CD14-positive monocyte (primary cell): ENCODE data around the gene HILPDA. TPM values are rescaled to one million over a fixed set of nuclear protein-coding genes. Genes with fewer than 3 reads are reported as not detected.

Experiments used
- DNase-seq, 3 donors: peaks; one replicate each; pipeline ENCODE4 v3.0.0-alpha.2; 2011 to 2022
- H2AFZ ChIP-seq: 2 replicates; pipeline ENCODE4 v1.6.0; 2012; ENCODE audit warnings: mild to moderate bottlenecking, low read depth, low read length, inconsistent platforms; ENCODE audit not compliant: insufficient read depth, poor library complexity, severe bottlenecking
- H3K27ac ChIP-seq, 2 donors: 1 replicate in 1 of 2; 2 replicates in 1 of 2; pipeline ENCODE4 v1.5.1; 2012 to 2013; ENCODE audit warnings: low read length in 2 of 2, control low read depth in 1 of 2, inconsistent platforms in 1 of 2, low read depth in 1 of 2, mild to moderate bottlenecking in 1 of 2
- H3K27me3 ChIP-seq, 2 donors: one replicate each; pipeline versions ENCODE4 v1.6.0 to v1.6.1; 2011 to 2013; ENCODE audit warnings: low read length in 2 of 2; ENCODE audit not compliant: control insufficient read depth in 2 of 2, insufficient read depth in 2 of 2
- H3K36me3 ChIP-seq, 2 donors: replicated peaks in 1 of 2; 1 replicate in 1 of 2; 2 replicates in 1 of 2; pipeline versions ENCODE4 v1.5.1 to v1.6.1; 2012 to 2013; ENCODE audit warnings: low read length in 2 of 2, control low read depth in 1 of 2, inconsistent platforms in 1 of 2, mild to moderate bottlenecking in 1 of 2; ENCODE audit not compliant: insufficient read depth in 2 of 2, control insufficient read depth in 1 of 2
- H3K4me1 ChIP-seq, 2 donors: 1 replicate in 1 of 2; 2 replicates in 1 of 2; pipeline versions ENCODE4 v1.5.1 to v1.6.1; 2012 to 2013; ENCODE audit warnings: low read length in 2 of 2, control low read depth in 1 of 2, inconsistent platforms in 1 of 2, mild to moderate bottlenecking in 1 of 2, moderate library complexity in 1 of 2; ENCODE audit not compliant: insufficient read depth in 2 of 2, control insufficient read depth in 1 of 2
- H3K4me2 ChIP-seq: replicated peaks from 2 replicates; pipeline ENCODE3; 2012; ENCODE audit warnings: low read length, moderate library complexity, mild to moderate bottlenecking; ENCODE audit not compliant: poor library complexity, severe bottlenecking; ENCODE audit errors: extremely low read depth
- H3K4me3 ChIP-seq, 3 experiments: fragments of 200-600 bp in 1 of 3; sonication (generic) in 1 of 3; replicated peaks in 1 of 3; 1 replicate in 2 of 3; 2 replicates in 1 of 3; pipeline ENCODE4 v1.5.1; 2011 to 2013; ENCODE audit warnings: low read length in 3 of 3, mild to moderate bottlenecking in 3 of 3, control low read depth in 2 of 3, low read depth in 2 of 3, inconsistent platforms in 1 of 3, moderate library complexity in 1 of 3
- H3K79me2 ChIP-seq: 2 replicates; pipeline ENCODE4 v1.6.0; 2012; ENCODE audit warnings: mild to moderate bottlenecking, control low read depth, inconsistent platforms, low read length, moderate library complexity; ENCODE audit not compliant: insufficient read depth
- H3K9ac ChIP-seq: 2 replicates; pipeline ENCODE4 v1.6.0; 2017; ENCODE audit warnings: low read length, mild to moderate bottlenecking; ENCODE audit not compliant: insufficient read depth, poor library complexity, severe bottlenecking
- H3K9me3 ChIP-seq, 2 donors: replicated peaks in 1 of 2; 1 replicate in 1 of 2; 2 replicates in 1 of 2; pipeline versions ENCODE4 v1.5.1 to v1.6.1; 2012 to 2013; ENCODE audit warnings: low read length in 2 of 2, control low read depth in 1 of 2; ENCODE audit not compliant: control insufficient read depth in 1 of 2, insufficient read depth in 1 of 2
- H4K20me1 ChIP-seq: 2 replicates; pipeline ENCODE4 v1.6.0; 2012; ENCODE audit warnings: mild to moderate bottlenecking, low read length, control low read depth, moderate library complexity; ENCODE audit not compliant: insufficient read depth
- H3K27ac Mint-ChIP-seq, 7 donors: one replicate each; pipeline ENCODE4 v1.8.0; 2020; ENCODE audit warnings: mild to moderate bottlenecking in 7 of 7, mixed read lengths in 7 of 7, moderate library complexity in 6 of 7, inconsistent platforms in 2 of 7
- H3K27me3 Mint-ChIP-seq, 3 donors: one replicate each; pipeline ENCODE4 v1.8.0; 2021 to 2022; ENCODE audit warnings: low read depth in 3 of 3, mild to moderate bottlenecking in 3 of 3, mixed read lengths in 3 of 3, moderate library complexity in 3 of 3, inconsistent platforms in 1 of 3
- H3K36me3 Mint-ChIP-seq, 2 donors: one replicate each; pipeline ENCODE4 v1.8.0; 2020; ENCODE audit warnings: mixed read lengths in 2 of 2, inconsistent platforms in 1 of 2, mild to moderate bottlenecking in 1 of 2
- H3K4me1 Mint-ChIP-seq: one replicate; pipeline ENCODE4 v1.8.0; 2020; ENCODE audit warnings: mild to moderate bottlenecking, mixed read lengths
- H3K4me3 Mint-ChIP-seq, 2 donors: one replicate each; pipeline ENCODE4 v1.8.0; 2020; ENCODE audit warnings: mild to moderate bottlenecking in 2 of 2, mixed read lengths in 2 of 2, moderate library complexity in 1 of 2
- H3K9me3 Mint-ChIP-seq, 7 donors: one replicate each; pipeline ENCODE4 v1.8.0; 2020 to 2022; ENCODE audit warnings: mixed read lengths in 7 of 7, mild to moderate bottlenecking in 6 of 7, moderate library complexity in 6 of 7, inconsistent platforms in 2 of 7
- WGBS: methylation state at CpG from one replicate; pipeline ENCODE4 v1.1.5; 2013; ENCODE audit warnings: missing lambda C conversion rate; ENCODE audit not compliant: insufficient coverage; 5-methylcytosine and 5-hydroxymethylcytosine counted together
- intact Hi-C, 2 donors: fragments of 100-400 bp; cut with micrococcal nuclease; formaldehyde crosslinking; loops; one replicate each; pipeline versions ENCODE4 v1.15.0 to v1.15.1; 2023
- polyA plus RNA-seq, 3 donors: library from polyadenylated mRNA; depleted of rRNA in 1 of 3; unstranded in 2 of 3; stranded (reverse) in 1 of 3; fragments of 300-500 nt in 2 of 3; fragments of >200 nt in 1 of 3; fragmentation: Illumina TruSeq in 2 of 3; gene quantifications; 1 replicate in 2 of 3; 2 replicates in 1 of 3; pipeline ENCODE4 v1.2.3, GENCODE V29; 2012 to 2021
- TF ChIP-seq, protein P1 (sequence below): fragments of 200-600 bp; IDR thresholded peaks from one replicate; pipeline ENCODE4 v1.8.0; 2022; ENCODE audit warnings: antibody characterized with exemption, mild to moderate bottlenecking

HILPDA gene
- polyA plus RNA-seq, 3 donors, result 2.0 to 7.9 (median 2.6) TPM

DNA sequence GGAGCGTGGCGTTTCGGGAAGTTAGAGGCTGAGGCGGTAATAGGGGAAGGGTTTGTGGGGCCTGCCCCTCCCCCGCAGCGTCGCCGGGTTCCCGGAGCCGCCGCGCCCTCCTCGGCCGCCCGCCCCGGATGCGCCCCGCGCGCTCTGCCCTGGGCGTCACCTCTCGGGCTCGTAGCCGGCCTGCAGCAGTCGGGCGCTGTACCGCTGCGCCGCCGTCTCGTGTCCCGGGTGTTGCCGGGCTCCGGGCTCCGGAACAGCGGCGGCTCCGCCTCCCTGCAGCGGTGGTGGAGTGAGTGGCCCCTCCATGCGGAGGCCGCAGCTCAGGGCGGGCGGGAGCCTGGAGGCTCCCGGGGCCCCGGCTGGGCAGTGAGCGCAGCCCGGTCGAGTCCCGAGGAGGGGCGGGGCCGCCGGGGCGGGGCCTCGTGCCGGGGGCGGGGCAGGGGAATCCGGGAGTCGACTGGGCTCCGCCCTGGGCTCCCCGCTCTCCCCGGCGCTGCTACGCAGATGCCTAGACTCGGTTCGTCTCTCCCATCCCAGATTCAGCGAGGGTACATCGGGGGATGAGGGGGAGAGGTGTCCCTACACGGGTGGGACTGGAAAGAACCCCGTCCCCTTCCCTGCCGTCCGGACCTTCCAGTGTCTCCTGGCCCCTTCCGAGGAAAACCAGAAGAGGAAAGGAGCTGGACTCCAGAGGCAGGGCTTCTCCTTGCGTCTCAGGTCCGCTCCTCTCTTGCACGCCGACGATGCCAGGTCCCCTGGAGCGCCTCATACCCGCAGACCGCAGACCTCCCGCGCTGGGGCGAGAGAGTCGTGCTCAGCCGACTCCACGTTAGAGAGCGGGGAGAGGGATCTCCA is 45.9 kb upstream of the HILPDA start, which contains the start of gene IMPDH1:
TSS of gene IMPDH1 (minus strand) at position 387 of the 855 bp plus-strand sequence. CDS start at position 306, 81 bp downstream.
- peak within 1 kb of the TSS; percentile 95 for H2AFZ ChIP-seq
- H3K4me3 ChIP-seq, result peak within 1 kb of the TSS; percentile 80 to 93 (median 89)
- peak within 1 kb of the TSS; percentile 93 for H3K4me2 ChIP-seq
- WGBS, result under 1% methylated on average over 77 of the region's 87 CpGs
- H3K36me3 ChIP-seq, result peaks cover 0 to 1% of the 10 kb centered on the region in 2 donors
- H3K9me3 Mint-ChIP-seq, result no peaks in the 10 kb centered on the region
- H3K4me1 Mint-ChIP-seq, result peaks cover 45% of the 10 kb centered on the region
- peaks cover 0 to 5% (median 4%) of the 10 kb centered on the region in 3 donors for H3K27me3 Mint-ChIP-seq
- peaks cover 45% of the 10 kb centered on the region in 2 donors for H3K4me1 ChIP-seq
- peak within 1 kb of the TSS; percentile 87 to 94 for H3K27ac ChIP-seq
- H3K36me3 Mint-ChIP-seq, result no peaks in the 10 kb centered on the region
- peak within 1 kb of the TSS; percentile 80 for H3K9ac ChIP-seq
- peaks cover 41% of the 10 kb centered on the region for H3K79me2 ChIP-seq
- H3K9me3 ChIP-seq, result no peaks in the 10 kb centered on the region
- intact Hi-C loops, result loop anchor here (10.0 kb wide), 1 partner anchor 45 kb away; the partner anchor contains the start of gene HILPDA (in 2 of the 2)
- TF ChIP-seq, protein P1, sequence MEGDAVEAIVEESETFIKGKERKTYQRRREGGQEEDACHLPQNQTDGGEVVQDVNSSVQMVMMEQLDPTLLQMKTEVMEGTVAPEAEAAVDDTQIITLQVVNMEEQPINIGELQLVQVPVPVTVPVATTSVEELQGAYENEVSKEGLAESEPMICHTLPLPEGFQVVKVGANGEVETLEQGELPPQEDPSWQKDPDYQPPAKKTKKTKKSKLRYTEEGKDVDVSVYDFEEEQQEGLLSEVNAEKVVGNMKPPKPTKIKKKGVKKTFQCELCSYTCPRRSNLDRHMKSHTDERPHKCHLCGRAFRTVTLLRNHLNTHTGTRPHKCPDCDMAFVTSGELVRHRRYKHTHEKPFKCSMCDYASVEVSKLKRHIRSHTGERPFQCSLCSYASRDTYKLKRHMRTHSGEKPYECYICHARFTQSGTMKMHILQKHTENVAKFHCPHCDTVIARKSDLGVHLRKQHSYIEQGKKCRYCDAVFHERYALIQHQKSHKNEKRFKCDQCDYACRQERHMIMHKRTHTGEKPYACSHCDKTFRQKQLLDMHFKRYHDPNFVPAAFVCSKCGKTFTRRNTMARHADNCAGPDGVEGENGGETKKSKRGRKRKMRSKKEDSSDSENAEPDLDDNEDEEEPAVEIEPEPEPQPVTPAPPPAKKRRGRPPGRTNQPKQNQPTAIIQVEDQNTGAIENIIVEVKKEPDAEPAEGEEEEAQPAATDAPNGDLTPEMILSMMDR, result no peak
- H4K20me1 ChIP-seq, result peaks cover 8% of the 10 kb centered on the region
- peak within 1 kb of the TSS; percentile 94 to 99 for H3K4me3 Mint-ChIP-seq
- peak; percentile 73 to 76 (median 74) for DNase-seq
- peak within 1 kb of the TSS; percentile 95 to 99 (median 97) for H3K27ac Mint-ChIP-seq
- H3K27me3 ChIP-seq, result no peaks in the 10 kb centered on the region

DNA sequence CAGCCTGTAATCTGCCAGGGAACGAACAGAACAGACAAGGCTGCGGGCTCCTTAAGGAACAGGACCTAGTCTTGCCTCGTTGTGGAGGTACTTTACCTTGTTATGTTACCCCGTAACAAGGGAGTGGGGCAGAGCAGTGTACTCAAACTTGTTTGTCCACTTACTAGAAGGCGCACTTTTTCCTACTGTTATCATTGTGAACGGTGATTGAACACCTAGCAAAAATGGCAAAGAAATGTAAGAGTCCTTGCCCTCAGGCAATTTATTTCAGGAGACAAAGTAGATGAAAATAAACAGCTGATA is 45.3 kb upstream of the HILPDA start:
- intact Hi-C loops, result no loop called here
- peak overlapping the region; percentile 94 to 95 for H3K4me3 Mint-ChIP-seq
- H3K4me1 ChIP-seq, result peaks cover 39 to 40% of the 10 kb centered on the region in 2 donors

More for the DNA sequence above, 45.3 kb upstream of the HILPDA start:
- Histone ChIP-seq H4K20me1 (peaks cover 2% of the 10 kb centered on the region), H3K27ac (peak overlapping the region; percentile 87 to 94), H3K4me2 (peak overlapping the region; percentile 93), H3K4me3 (peak overlapping the region; percentile 80 to 93 (median 89)), H3K27me3 (no peaks in the 10 kb centered on the region), H3K79me2 (peaks cover 35% of the 10 kb centered on the region), H2AFZ (peak overlapping the region; percentile 95), H3K36me3 (no peaks in the 10 kb centered on the region), H3K9me3 (no peaks in the 10 kb centered on the region), H3K9ac (peak overlapping the region; percentile 80)
- no peaks in the 10 kb centered on the region for H3K36me3 Mint-ChIP-seq
- H3K4me1 Mint-ChIP-seq, result peaks cover 41% of the 10 kb centered on the region
- TF ChIP-seq, protein P1, result no peak
- DNase-seq, result no peak
- H3K9me3 Mint-ChIP-seq, result no peaks in the 10 kb centered on the region
- WGBS, result 0% methylated on average over 3 of the region's 6 CpGs
- H3K27me3 Mint-ChIP-seq, result peaks cover 0 to 5% (median 4%) of the 10 kb centered on the region in 3 donors
- peak overlapping the region; percentile 90 to 97 (median 96) for H3K27ac Mint-ChIP-seq
